Measurements from ENCODE around the gene CCDC7. TPM values are rescaled to one million over a fixed set of nuclear protein-coding genes. Genes with fewer than 3 reads are reported as not detected.
"Not testable (repeated sequence)": the region's sequence is repeated elsewhere in the genome, so short reads cannot be mapped to it uniquely, and the experiment has no call there.

Gene CCDC7
- total RNA-seq, 1 donor from 2014 or later = 6.7 TPM

GRCh38 chr10:32477499-32477898 is 31.6 kb downstream of the CCDC7 start:
- Mint-ChIP-seq H3K27ac (ENCODE audit: unreplicated experiment) (no peak overlapping the region), H3K36me3 (ENCODE audit: unreplicated experiment) (no peaks in the 10 kb centered on the region), H3K4me3 (ENCODE audit: unreplicated experiment) (no peak overlapping the region), H3K27me3 (ENCODE audit: unreplicated experiment) (no peaks in the 10 kb centered on the region), H3K9me3 (ENCODE audit: unreplicated experiment) (no peaks in the 10 kb centered on the region), H3K4me1 (ENCODE audit: low read depth, unreplicated experiment) (no peaks in the 10 kb centered on the region)
- DNase-seq = no peak
- no peak for TF ChIP-seq CTCF (IDR thresholded peaks at IDR 0.05; ENCODE audit: partially characterized antibody, unreplicated experiment)

GRCh38 chr10:32481606-32482005 is 35.7 kb downstream of the CCDC7 start:
- Mint-ChIP-seq H3K9me3 (ENCODE audit: unreplicated experiment) (no peaks in the 10 kb centered on the region), H3K27ac (ENCODE audit: unreplicated experiment) (no peak overlapping the region), H3K4me3 (ENCODE audit: unreplicated experiment) (no peak overlapping the region), H3K27me3 (ENCODE audit: unreplicated experiment) (no peaks in the 10 kb centered on the region), H3K4me1 (ENCODE audit: low read depth, unreplicated experiment) (no peaks in the 10 kb centered on the region), H3K36me3 (ENCODE audit: unreplicated experiment) (peaks cover 10% of the 10 kb centered on the region)
- DNase-seq = no peak
- TF ChIP-seq CTCF (IDR thresholded peaks at IDR 0.05; ENCODE audit: partially characterized antibody, unreplicated experiment) = no peak

- not testable (repeated sequence) for H3K27ac Mint-ChIP-seq (ENCODE audit: unreplicated experiment); H3K4me1 Mint-ChIP-seq (ENCODE audit: low read depth, unreplicated experiment); H3K4me3 Mint-ChIP-seq (ENCODE audit: unreplicated experiment); H3K27me3 Mint-ChIP-seq (ENCODE audit: unreplicated experiment); H3K9me3 Mint-ChIP-seq (ENCODE audit: unreplicated experiment); DNase-seq
- H3K36me3 Mint-ChIP-seq (ENCODE audit: unreplicated experiment) = peaks cover 14% of the 10 kb centered on the region
These were observed 37.1 kb downstream of the CCDC7 start for GRCh38 chr10:32483019-32483502.

- H3K4me3 Mint-ChIP-seq (ENCODE audit: unreplicated experiment); DNase-seq; H3K4me1 Mint-ChIP-seq (ENCODE audit: low read depth, unreplicated experiment); H3K27me3 Mint-ChIP-seq (ENCODE audit: unreplicated experiment); H3K27ac Mint-ChIP-seq (ENCODE audit: unreplicated experiment): not testable (repeated sequence)
- Mint-ChIP-seq H3K36me3 (ENCODE audit: unreplicated experiment) (peaks cover 35% of the 10 kb centered on the region), H3K9me3 (ENCODE audit: unreplicated experiment) (peaks cover 12% of the 10 kb centered on the region)
These were observed 42.1 kb downstream of the CCDC7 start for GRCh38 chr10:32488038-32488437.

GRCh38 chr10:32489158-32489557 is 43.2 kb downstream of the CCDC7 start:
- H3K27me3 Mint-ChIP-seq (ENCODE audit: unreplicated experiment) = peaks cover 6% of the 10 kb centered on the region
- peaks cover 14% of the 10 kb centered on the region for H3K9me3 Mint-ChIP-seq (ENCODE audit: unreplicated experiment)
- H3K4me3 Mint-ChIP-seq (ENCODE audit: unreplicated experiment) = no peak overlapping the region
- H3K4me1 Mint-ChIP-seq (ENCODE audit: low read depth, unreplicated experiment) = no peaks in the 10 kb centered on the region
- TF ChIP-seq CTCF (IDR thresholded peaks at IDR 0.05; ENCODE audit: partially characterized antibody, unreplicated experiment) = no peak
- DNase-seq = no peak
- H3K27ac Mint-ChIP-seq (ENCODE audit: unreplicated experiment) = no peak overlapping the region
- H3K36me3 Mint-ChIP-seq (ENCODE audit: unreplicated experiment) = peaks cover 35% of the 10 kb centered on the region

GRCh38 chr10:32489901-32490300 is 44.0 kb downstream of the CCDC7 start:
- no peak overlapping the region for H3K27ac Mint-ChIP-seq (ENCODE audit: unreplicated experiment)
- no peaks in the 10 kb centered on the region for H3K4me1 Mint-ChIP-seq (ENCODE audit: low read depth, unreplicated experiment)
- peaks cover 6% of the 10 kb centered on the region for H3K27me3 Mint-ChIP-seq (ENCODE audit: unreplicated experiment)
- H3K9me3 Mint-ChIP-seq (ENCODE audit: unreplicated experiment) = peaks cover 14% of the 10 kb centered on the region
- DNase-seq = no peak
- peaks cover 35% of the 10 kb centered on the region for H3K36me3 Mint-ChIP-seq (ENCODE audit: unreplicated experiment)
- TF ChIP-seq CTCF (IDR thresholded peaks at IDR 0.05; ENCODE audit: partially characterized antibody, unreplicated experiment) = no peak
- no peak overlapping the region for H3K4me3 Mint-ChIP-seq (ENCODE audit: unreplicated experiment)

DNA sequence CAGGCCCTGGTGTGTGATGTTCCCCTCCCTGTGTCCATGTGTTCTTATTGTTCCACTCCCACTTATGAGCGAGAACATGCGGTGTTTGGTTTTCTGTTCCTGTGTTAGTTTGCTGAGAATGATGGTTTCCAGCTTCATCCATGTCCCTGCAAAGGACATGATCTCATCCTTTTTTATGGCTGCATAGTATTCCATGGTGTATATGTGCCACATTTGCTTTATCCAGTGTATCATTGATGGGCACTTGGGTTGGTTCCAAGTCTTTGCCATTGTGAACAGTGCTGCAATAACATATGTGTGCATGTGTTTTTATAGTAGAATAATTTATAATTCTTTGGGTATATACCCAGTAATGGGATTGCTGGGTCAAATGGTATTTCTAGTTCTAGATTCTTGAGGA is 48.6 kb downstream of the CCDC7 start:
- H3K27me3 Mint-ChIP-seq (ENCODE audit: unreplicated experiment); H3K4me3 Mint-ChIP-seq (ENCODE audit: unreplicated experiment); H3K27ac Mint-ChIP-seq (ENCODE audit: unreplicated experiment); DNase-seq; H3K4me1 Mint-ChIP-seq (ENCODE audit: low read depth, unreplicated experiment): not testable (repeated sequence)
- peaks cover 23% of the 10 kb centered on the region for H3K36me3 Mint-ChIP-seq (ENCODE audit: unreplicated experiment)
- H3K9me3 Mint-ChIP-seq (ENCODE audit: unreplicated experiment) = peaks cover 11% of the 10 kb centered on the region

- not testable (repeated sequence) for H3K4me1 Mint-ChIP-seq (ENCODE audit: low read depth, unreplicated experiment); H3K4me3 Mint-ChIP-seq (ENCODE audit: unreplicated experiment); H3K27me3 Mint-ChIP-seq (ENCODE audit: unreplicated experiment); H3K27ac Mint-ChIP-seq (ENCODE audit: unreplicated experiment); DNase-seq
- Mint-ChIP-seq H3K36me3 (ENCODE audit: unreplicated experiment) (peaks cover 52% of the 10 kb centered on the region), H3K9me3 (ENCODE audit: unreplicated experiment) (peaks cover 21% of the 10 kb centered on the region)
These were observed 54.2 kb downstream of the CCDC7 start for GRCh38 chr10:32500136-32500535.

Data from glutamatergic neuron (in vitro differentiated cells).